ENCODE measurements around the gene TTC24. TPM values are rescaled to one million over a fixed set of nuclear protein-coding genes. Genes with fewer than 3 reads are reported as not detected.
A peak's percentile ranks its signal among the peaks of the same experiment; 100 is the strongest.

Gene TTC24
- polyA plus RNA-seq, 1 of the 3 experiments (the other 2 are of a cell fraction): not detected

DNA sequence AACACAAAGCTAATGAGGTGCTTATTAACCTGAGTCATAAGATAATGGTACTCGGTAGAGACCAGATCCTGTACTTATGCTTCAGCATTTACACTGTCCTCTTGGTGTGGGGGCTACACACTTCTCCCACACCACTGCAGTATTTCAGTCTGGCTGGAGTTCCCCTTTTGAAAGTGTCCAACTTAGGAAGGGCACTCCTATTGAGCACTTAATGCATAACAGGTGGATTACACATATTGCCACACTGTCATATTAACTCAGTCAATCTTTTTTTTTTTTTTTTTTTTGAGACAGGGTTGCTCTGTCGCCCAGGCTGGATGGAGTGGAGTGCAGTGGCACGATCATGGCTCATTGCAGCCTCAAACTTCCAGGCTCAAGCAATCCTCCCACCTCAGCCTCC, 20.3 kb downstream of the TTC24 start:
- WGBS (ENCODE audit: low lambda C conversion rate): 52% methylated on average over 3 of the region's 3 CpGs
- no peak for DNase-seq
- peak overlapping the region; percentile 85 for H3K4me2 ChIP-seq
- peaks cover 6 to 9% of the 10 kb centered on the region in 2 experiments; a peak in 2 of 4 replicates for H3K4me1 ChIP-seq (ENCODE audit: control insufficient read depth in 1 of 2, insufficient read depth in 2 of 2, low read depth in 1 of 2, low read length in 1 of 2)
- H3F3A ChIP-seq (replicated peaks; ENCODE audit: insufficient read depth): peaks cover 10% of the 10 kb centered on the region
- no peaks in the 10 kb centered on the region for H3K9me3 ChIP-seq
- no peak overlapping the region for H3K27ac ChIP-seq (ENCODE audit: low read depth in 2 of 2, low read length in 1 of 2)
- ChIA-PET POLR2A (interaction anchor here (0.6 to 1.5 kb wide), 3 partner anchors 8 to 11 kb away, joined by 4 to 9 read pairs (median 4); partner anchors contain the start of gene NAXE), CTCF (interaction anchor here (0.6 to 4.4 kb wide), 13 partner anchors 8 to 337 kb away, joined by 3 to 24 read pairs (median 3); partner anchors contain the start of genes HAPLN2 and NAXE)
- no peak overlapping the region for H3K9ac ChIP-seq
- peaks cover 40 to 41% of the 10 kb centered on the region in 2 experiments for H3K36me3 ChIP-seq (replicated peaks in 1 of 2; ENCODE audit: control insufficient read depth in 1 of 2, insufficient read depth in 2 of 2, low read length in 1 of 2)
- H3K4me3 ChIP-seq (ENCODE audit: low read depth in 2 of 2, low read length in 1 of 2): no peak overlapping the region
- H3K9me2 ChIP-seq: no peaks in the 10 kb centered on the region
- H3K27me3 ChIP-seq (ENCODE audit: insufficient read depth): no peaks in the 10 kb centered on the region
- no peaks in the 10 kb centered on the region for H4K20me1 ChIP-seq (ENCODE audit: insufficient read depth)
- H3K79me2 ChIP-seq (ENCODE audit: insufficient read depth): peaks cover 32% of the 10 kb centered on the region
- TF ChIP-seq NRF1 (IDR thresholded peaks at IDR 0.05; ENCODE audit: low read depth, low read length) (no peak), MEF2A (IDR thresholded peaks at IDR 0.05; ENCODE audit: borderline replicate concordance, low read depth) (no peak), FOXJ3 (CRISPR knock-in tag; IDR thresholded peaks at IDR 0.05) (no peak), GATA2 (CRISPR knock-in tag; IDR thresholded peaks at IDR 0.05) (no peak), POLR2AphosphoS5 (IDR thresholded peaks at IDR 0.05; ENCODE audit: low read depth, low read length) (no peak), EZH2phosphoT487 (IDR thresholded peaks at IDR 0.05; ENCODE audit: borderline replicate concordance, low read depth) (no peak)
- H2AFZ ChIP-seq (ENCODE audit: low read depth): no peak overlapping the region

DNA sequence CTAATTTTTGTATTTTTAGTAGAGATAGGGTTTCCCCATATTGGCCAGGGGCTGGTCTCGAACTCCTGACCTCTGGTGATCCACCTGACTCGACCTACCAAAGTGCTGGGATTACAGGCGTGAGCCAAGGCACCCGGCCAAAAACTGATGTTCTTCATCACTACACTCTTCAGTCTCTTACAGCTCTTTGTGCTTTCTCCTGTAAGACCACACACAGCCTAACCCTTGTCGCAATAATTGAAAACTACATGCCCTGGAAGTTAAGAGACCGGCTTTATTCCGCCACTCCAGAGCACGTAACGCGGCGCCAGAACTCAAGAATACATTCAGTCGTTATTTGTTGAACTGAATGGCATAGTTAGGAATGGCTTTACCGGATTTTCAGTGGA, 21.2 kb downstream of the TTC24 start:
- Histone ChIP-seq H3K9me3 (no peaks in the 10 kb centered on the region), H3F3A (replicated peaks; ENCODE audit: insufficient read depth) (peaks cover 10% of the 10 kb centered on the region), H3K4me2 (peak overlapping the region; percentile 85), H3K4me3 (ENCODE audit: low read depth in 2 of 2, low read length in 1 of 2) (peak overlapping the region; percentile 72 to 92), H2AFZ (ENCODE audit: low read depth) (peak overlapping the region; percentile 90), H3K79me2 (ENCODE audit: insufficient read depth) (peaks cover 32% of the 10 kb centered on the region), H3K4me1 (ENCODE audit: control insufficient read depth in 1 of 2, insufficient read depth in 2 of 2, low read depth in 1 of 2, low read length in 1 of 2) (peaks cover 6 to 9% of the 10 kb centered on the region in 2 experiments; a peak in 2 of 4 replicates), H3K27ac (ENCODE audit: low read depth in 2 of 2, low read length in 1 of 2) (peak overlapping the region; percentile 85 to 89), H4K20me1 (ENCODE audit: insufficient read depth) (no peaks in the 10 kb centered on the region), H3K27me3 (ENCODE audit: insufficient read depth) (no peaks in the 10 kb centered on the region), H3K36me3 (replicated peaks in 1 of 2; ENCODE audit: control insufficient read depth in 1 of 2, insufficient read depth in 2 of 2, low read length in 1 of 2) (peaks cover 31 to 32% of the 10 kb centered on the region in 2 experiments), H3K9me2 (no peaks in the 10 kb centered on the region), H3K9ac (peak overlapping the region; percentile 83)
- under 1% methylated on average over 13 of the region's 13 CpGs for WGBS (ENCODE audit: low lambda C conversion rate)
- POLR2A ChIA-PET: interaction anchor here (1.5 kb wide), 1 partner anchor 9 kb away, joined by 9 read pairs; the partner anchor contains the start of gene NAXE
- CTCF ChIA-PET: interaction anchor here (0.8 to 4.4 kb wide), 11 partner anchors 8 to 215 kb away, joined by 3 to 24 read pairs (median 3); partner anchors contain the start of genes HAPLN2 and NAXE
- DNase-seq: no peak
- no peak for TF ChIP-seq SIN3A (IDR thresholded peaks at IDR 0.05; ENCODE audit: borderline replicate concordance, low read depth, low read length)
- no peak for TF ChIP-seq RXRA (IDR thresholded peaks at IDR 0.05; ENCODE audit: borderline replicate concordance, low read depth)
- no peak for TF ChIP-seq FOSL2 (IDR thresholded peaks at IDR 0.05; ENCODE audit: borderline replicate concordance, low read depth)
- no peak for TF ChIP-seq GATA2 (CRISPR knock-in tag; IDR thresholded peaks at IDR 0.05)
- no peak for TF ChIP-seq YY1 (IDR thresholded peaks at IDR 0.05; ENCODE audit: low read depth)
- TF ChIP-seq FOXJ3 (CRISPR knock-in tag; IDR thresholded peaks at IDR 0.05): no peak
- TF ChIP-seq EZH2phosphoT487 (IDR thresholded peaks at IDR 0.05; ENCODE audit: borderline replicate concordance, low read depth): no peak
- no peak for TF ChIP-seq JUND (IDR thresholded peaks at IDR 0.05)
- TF ChIP-seq GABPA (IDR thresholded peaks at IDR 0.05; ENCODE audit: low read depth): no peak
- no peak for TF ChIP-seq ZBTB33 (IDR thresholded peaks at IDR 0.05; ENCODE audit: borderline replicate concordance, low read depth)
- TF ChIP-seq NFIC (IDR thresholded peaks at IDR 0.05; ENCODE audit: borderline replicate concordance): no peak
- TF ChIP-seq RCOR1 (IDR thresholded peaks at IDR 0.05; ENCODE audit: low read length): no peak
- no peak for TF ChIP-seq PBX3 (IDR thresholded peaks at IDR 0.05)
- no peak for TF ChIP-seq TCF12 (IDR thresholded peaks at IDR 0.05)
- no peak for TF ChIP-seq SMC3 (IDR thresholded peaks at IDR 0.05; ENCODE audit: low read depth, low read length)
- TF ChIP-seq, protein P1, sequence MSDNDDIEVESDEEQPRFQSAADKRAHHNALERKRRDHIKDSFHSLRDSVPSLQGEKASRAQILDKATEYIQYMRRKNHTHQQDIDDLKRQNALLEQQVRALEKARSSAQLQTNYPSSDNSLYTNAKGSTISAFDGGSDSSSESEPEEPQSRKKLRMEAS (IDR thresholded peaks at IDR 0.05; ENCODE audit: low read depth): no peak
- TF ChIP-seq, protein P2, sequence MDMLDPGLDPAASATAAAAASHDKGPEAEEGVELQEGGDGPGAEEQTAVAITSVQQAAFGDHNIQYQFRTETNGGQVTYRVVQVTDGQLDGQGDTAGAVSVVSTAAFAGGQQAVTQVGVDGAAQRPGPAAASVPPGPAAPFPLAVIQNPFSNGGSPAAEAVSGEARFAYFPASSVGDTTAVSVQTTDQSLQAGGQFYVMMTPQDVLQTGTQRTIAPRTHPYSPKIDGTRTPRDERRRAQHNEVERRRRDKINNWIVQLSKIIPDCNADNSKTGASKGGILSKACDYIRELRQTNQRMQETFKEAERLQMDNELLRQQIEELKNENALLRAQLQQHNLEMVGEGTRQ (IDR thresholded peaks at IDR 0.05; ENCODE audit: borderline replicate concordance, low read depth, low read length): no peak
- no peak for TF ChIP-seq RFX5 (IDR thresholded peaks at IDR 0.05; ENCODE audit: low read length)

Data from SK-N-SH (cell line).